ENCODE data around the gene PARP1. TPM values are rescaled to one million over a fixed set of nuclear protein-coding genes. Genes with fewer than 3 reads are reported as not detected.

PARP1 gene
- total RNA-seq, 5 donors from 2014 or later (not counting 1 experiment from before 2014, with no cell fraction given), result 79.1 to 133 (median 105) TPM

GRCh38 chr1:226420897-226421296, 13.0 kb upstream of the PARP1 start:
- H3K27ac Mint-ChIP-seq, result no peak overlapping the region
- no peaks in the 10 kb centered on the region for H3K27me3 Mint-ChIP-seq
- H3K4me1 Mint-ChIP-seq, result peaks cover 5 to 15% (median 12%) of the 10 kb centered on the region in 3 donors
- DNase-seq, result no peak
- H3K4me3 Mint-ChIP-seq, result no peak overlapping the region
- no peaks in the 10 kb centered on the region for H3K9me3 ChIP-seq
- peaks cover 12 to 29% of the 10 kb centered on the region in 2 experiments for H3K4me1 ChIP-seq (ENCODE audit: control insufficient read depth in 1 of 2, extremely low read depth in 1 of 2, insufficient read depth in 2 of 2, low read length in 2 of 2)
- H3K27me3 ChIP-seq (replicated peaks in 1 of 2; ENCODE audit: control insufficient read depth in 2 of 2, extremely low read depth in 1 of 2, insufficient read depth in 2 of 2, low read length in 1 of 2), result no peaks in the 10 kb centered on the region
- no peak for ATAC-seq (replicated peaks in 1 of 4)
- H3K4me3 ChIP-seq (ENCODE audit: control insufficient read depth in 1 of 2, extremely low read depth in 1 of 2, low read length in 1 of 2), result no peak overlapping the region
- no peaks in the 10 kb centered on the region for H3K9me3 Mint-ChIP-seq
- ChIA-PET CTCF (interaction anchor here in 1 of 2 donors (0.6 kb wide), 1 partner anchor 184 kb away, joined by 14 read pairs; no protein-coding TSS in a partner anchor), POLR2A (interaction anchor here in 1 of 2 donors (0.6 kb wide), 1 partner anchor 248 kb away, joined by 3 read pairs; no protein-coding TSS in a partner anchor)
- H3K36me3 ChIP-seq (ENCODE audit: control insufficient read depth in 2 of 2, extremely low read depth in 1 of 2, insufficient read depth in 1 of 2, low read length in 1 of 2), result no peaks in the 10 kb centered on the region
- H3K27ac ChIP-seq (ENCODE audit: low read length), result no peak overlapping the region
- no peaks in the 10 kb centered on the region for H3K36me3 Mint-ChIP-seq
- WGBS (ENCODE audit: insufficient coverage), result no CpG with 5 or more reads among the region's 3 CpGs

- H3K4me1 Mint-ChIP-seq, result peaks cover 0 to 10% (median 6%) of the 10 kb centered on the region in 3 donors
- POLR2A ChIA-PET, result interaction anchor here in 1 of 2 donors (0.6 kb wide), 1 partner anchor 12 kb away, joined by 4 read pairs; the partner anchor contains the start of gene PARP1
- CTCF ChIA-PET, result interaction anchor here in 1 of 2 donors (0.6 kb wide), 1 partner anchor 185 kb away, joined by 14 read pairs; no protein-coding TSS in a partner anchor
These were observed 12.4 kb upstream of the PARP1 start for GRCh38 chr1:226420328-226420727.

GRCh38 chr1:226419284-226420029, 11.6 kb upstream of the PARP1 start:
- Mint-ChIP-seq H3K27ac (no peak overlapping the region), H3K9me3 (no peaks in the 10 kb centered on the region), H3K27me3 (no peaks in the 10 kb centered on the region), H3K4me3 (no peak overlapping the region), H3K36me3 (no peaks in the 10 kb centered on the region), H3K4me1 (peaks cover 0 to 10% (median 6%) of the 10 kb centered on the region in 3 donors)
- POLR2A ChIA-PET, result interaction anchor here (0.5 to 0.6 kb wide), 2 partner anchors 11 to 12 kb away, joined by 3 to 4 read pairs; partner anchors contain the start of gene PARP1 (in 2 of the 2)
- H3K27ac ChIP-seq (ENCODE audit: low read length), result no peak overlapping the region
- CTCF ChIA-PET, result interaction anchor here in 1 of 2 donors (0.5 kb wide), 2 partner anchors 129 to 894 kb away, joined by 3 to 6 read pairs; no protein-coding TSS in a partner anchor
- H3K27me3 ChIP-seq (replicated peaks in 1 of 2; ENCODE audit: control insufficient read depth in 2 of 2, extremely low read depth in 1 of 2, insufficient read depth in 2 of 2, low read length in 1 of 2), result no peaks in the 10 kb centered on the region
- 81% methylated on average over 7 of the region's 11 CpGs for whole genome bisulfite sequencing (ENCODE audit: insufficient coverage)
- H3K36me3 ChIP-seq (ENCODE audit: control insufficient read depth in 2 of 2, extremely low read depth in 1 of 2, insufficient read depth in 1 of 2, low read length in 1 of 2), result no peaks in the 10 kb centered on the region
- H3K9me3 ChIP-seq, result no peaks in the 10 kb centered on the region
- no peak for DNase-seq
- no peak overlapping the region for H3K4me3 ChIP-seq (ENCODE audit: control insufficient read depth in 1 of 2, extremely low read depth in 1 of 2, low read length in 1 of 2)
- peaks cover 6 to 18% of the 10 kb centered on the region in 2 experiments for H3K4me1 ChIP-seq (ENCODE audit: control insufficient read depth in 1 of 2, extremely low read depth in 1 of 2, insufficient read depth in 2 of 2, low read length in 2 of 2)
- no peak for ATAC-seq (replicated peaks in 1 of 4)

More at GRCh38 chr1:226420328-226420727, 12.4 kb upstream of the PARP1 start:
- Histone ChIP-seq H3K27me3 (replicated peaks in 1 of 2; ENCODE audit: control insufficient read depth in 2 of 2, extremely low read depth in 1 of 2, insufficient read depth in 2 of 2, low read length in 1 of 2) (no peaks in the 10 kb centered on the region), H3K36me3 (ENCODE audit: control insufficient read depth in 2 of 2, extremely low read depth in 1 of 2, insufficient read depth in 1 of 2, low read length in 1 of 2) (no peaks in the 10 kb centered on the region), H3K9me3 (no peaks in the 10 kb centered on the region), H3K4me3 (ENCODE audit: control insufficient read depth in 1 of 2, extremely low read depth in 1 of 2, low read length in 1 of 2) (no peak overlapping the region), H3K4me1 (ENCODE audit: control insufficient read depth in 1 of 2, extremely low read depth in 1 of 2, insufficient read depth in 2 of 2, low read length in 2 of 2) (peaks cover 12 to 23% of the 10 kb centered on the region in 2 experiments), H3K27ac (ENCODE audit: low read length) (no peak overlapping the region)
- no peaks in the 10 kb centered on the region for H3K36me3 Mint-ChIP-seq
- H3K9me3 Mint-ChIP-seq, result no peaks in the 10 kb centered on the region
- no peak overlapping the region for H3K27ac Mint-ChIP-seq
- H3K4me3 Mint-ChIP-seq, result no peak overlapping the region
- ATAC-seq (replicated peaks in 1 of 4) (no peak), DNase-seq (no peak)
- no peaks in the 10 kb centered on the region for H3K27me3 Mint-ChIP-seq
- WGBS (ENCODE audit: insufficient coverage), result 89% methylated on average over 5 of the region's 5 CpGs

GRCh38 chr1:226417830-226418546, 10.1 kb upstream of the PARP1 start:
- H3K4me3 Mint-ChIP-seq, result no peak overlapping the region
- POLR2A ChIA-PET, result no interaction called here

DNA sequence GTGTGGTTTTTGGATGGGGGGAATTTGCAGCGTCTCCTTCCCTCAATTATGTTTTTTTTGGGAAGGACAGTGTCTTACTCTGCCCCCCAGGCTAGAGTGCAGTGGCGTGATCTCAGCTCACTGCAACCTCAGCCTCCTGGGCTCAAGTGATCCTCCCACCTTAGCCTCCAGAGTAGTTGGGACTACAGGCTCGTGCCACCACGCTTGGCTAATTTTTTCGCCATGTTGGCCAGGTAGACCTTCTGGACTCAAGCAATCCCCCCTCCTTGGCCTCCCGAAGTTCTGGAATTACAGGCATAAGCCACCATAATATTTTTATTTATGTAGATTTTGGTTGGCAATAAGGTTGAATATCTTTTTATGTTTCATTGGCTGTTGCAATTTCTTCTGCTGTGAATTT, 9.5 kb upstream of the PARP1 start:
- no peak overlapping the region for H3K27ac Mint-ChIP-seq
- ATAC-seq (replicated peaks in 1 of 4) (no peak), DNase-seq (no peak)
- H3K9me3 ChIP-seq, result no peaks in the 10 kb centered on the region
- H3K27me3 ChIP-seq (replicated peaks in 1 of 2; ENCODE audit: control insufficient read depth in 2 of 2, extremely low read depth in 1 of 2, insufficient read depth in 2 of 2, low read length in 1 of 2), result no peaks in the 10 kb centered on the region
- no peaks in the 10 kb centered on the region for H3K9me3 Mint-ChIP-seq
- no peaks in the 10 kb centered on the region for H3K36me3 ChIP-seq (ENCODE audit: control insufficient read depth in 2 of 2, extremely low read depth in 1 of 2, insufficient read depth in 1 of 2, low read length in 1 of 2)
- no peak overlapping the region for H3K4me3 Mint-ChIP-seq
- no peak overlapping the region for H3K27ac ChIP-seq (ENCODE audit: low read length)
- ChIA-PET POLR2A (no interaction called here), CTCF (interaction anchor here in 1 of 2 donors (1.8 kb wide), 1 partner anchor 9 kb away, joined by 4 read pairs; the partner anchor contains the start of gene PARP1)
- peaks cover 6 to 13% of the 10 kb centered on the region in 2 experiments for H3K4me1 ChIP-seq (ENCODE audit: control insufficient read depth in 1 of 2, extremely low read depth in 1 of 2, insufficient read depth in 2 of 2, low read length in 2 of 2)
- H3K27me3 Mint-ChIP-seq, result no peaks in the 10 kb centered on the region
- 83% methylated on average over 2 of the region's 6 CpGs for WGBS (ENCODE audit: insufficient coverage)
- H3K4me3 ChIP-seq (ENCODE audit: control insufficient read depth in 1 of 2, extremely low read depth in 1 of 2, low read length in 1 of 2), result no peak overlapping the region
- peaks cover 0 to 8% (median 3%) of the 10 kb centered on the region in 3 donors for H3K4me1 Mint-ChIP-seq
- H3K36me3 Mint-ChIP-seq, result no peaks in the 10 kb centered on the region

More at GRCh38 chr1:226417830-226418546, 10.1 kb upstream of the PARP1 start:
- no peaks in the 10 kb centered on the region for H3K9me3 ChIP-seq
- H3K27me3 Mint-ChIP-seq, result no peaks in the 10 kb centered on the region
- no peaks in the 10 kb centered on the region for H3K36me3 ChIP-seq (ENCODE audit: control insufficient read depth in 2 of 2, extremely low read depth in 1 of 2, insufficient read depth in 1 of 2, low read length in 1 of 2)
- H3K4me3 ChIP-seq (ENCODE audit: control insufficient read depth in 1 of 2, extremely low read depth in 1 of 2, low read length in 1 of 2), result no peak overlapping the region
- WGBS (ENCODE audit: insufficient coverage), result 0% methylated on average over 1 of the region's 4 CpGs
- H3K27me3 ChIP-seq (replicated peaks in 1 of 2; ENCODE audit: control insufficient read depth in 2 of 2, extremely low read depth in 1 of 2, insufficient read depth in 2 of 2, low read length in 1 of 2), result no peaks in the 10 kb centered on the region
- H3K36me3 Mint-ChIP-seq, result no peaks in the 10 kb centered on the region
- H3K27ac Mint-ChIP-seq, result no peak overlapping the region
- ATAC-seq (replicated peaks in 1 of 4), result peak in 1 of 4 experiments; percentile 43
- H3K4me1 ChIP-seq (ENCODE audit: control insufficient read depth in 1 of 2, extremely low read depth in 1 of 2, insufficient read depth in 2 of 2, low read length in 2 of 2), result peaks cover 6 to 13% of the 10 kb centered on the region in 2 experiments
- no peaks in the 10 kb centered on the region for H3K9me3 Mint-ChIP-seq
- CTCF ChIA-PET, result interaction anchor here in 1 of 2 donors (1.8 kb wide), 1 partner anchor 10 kb away, joined by 4 read pairs; the partner anchor contains the start of gene PARP1
- H3K27ac ChIP-seq (ENCODE audit: low read length), result no peak overlapping the region
- peak in 4 of 35 experiments; percentile 27 to 40 (median 32) for DNase-seq
- peaks cover 0 to 8% (median 3%) of the 10 kb centered on the region in 3 donors for H3K4me1 Mint-ChIP-seq

GRCh38 chr1:226414098-226414698, 6.3 kb upstream of the PARP1 start:
- no peaks in the 10 kb centered on the region for H3K9me3 Mint-ChIP-seq
- no peak overlapping the region for H3K4me3 Mint-ChIP-seq
- no peaks in the 10 kb centered on the region for H3K27me3 ChIP-seq (replicated peaks in 1 of 2; ENCODE audit: control insufficient read depth in 2 of 2, extremely low read depth in 1 of 2, insufficient read depth in 2 of 2, low read length in 1 of 2)
- H3K4me1 Mint-ChIP-seq, result peaks cover 0 to 8% (median 3%) of the 10 kb centered on the region in 3 donors
- H3K36me3 ChIP-seq (ENCODE audit: control insufficient read depth in 2 of 2, extremely low read depth in 1 of 2, insufficient read depth in 1 of 2, low read length in 1 of 2), result no peaks in the 10 kb centered on the region
- peaks cover 6 to 13% of the 10 kb centered on the region in 2 experiments for H3K4me1 ChIP-seq (ENCODE audit: control insufficient read depth in 1 of 2, extremely low read depth in 1 of 2, insufficient read depth in 2 of 2, low read length in 2 of 2)
- ATAC-seq (replicated peaks in 1 of 4) (no peak), DNase-seq (no peak)
- no peak overlapping the region for H3K27ac Mint-ChIP-seq
- H3K27me3 Mint-ChIP-seq, result no peaks in the 10 kb centered on the region
- H3K36me3 Mint-ChIP-seq, result no peaks in the 10 kb centered on the region
- WGBS (ENCODE audit: insufficient coverage), result 86% methylated on average over 4 of the region's 11 CpGs
- H3K9me3 ChIP-seq, result no peaks in the 10 kb centered on the region
- ChIA-PET POLR2A (interaction anchor here in 1 of 2 donors (0.6 kb wide), 1 partner anchor 221 kb away, joined by 3 read pairs; no protein-coding TSS in a partner anchor), CTCF (no interaction called here)
- H3K4me3 ChIP-seq (ENCODE audit: control insufficient read depth in 1 of 2, extremely low read depth in 1 of 2, low read length in 1 of 2), result no peak overlapping the region
- no peak overlapping the region for H3K27ac ChIP-seq (ENCODE audit: low read length)

Data from T-cell (primary cell).